WTC11 (cell line): ENCODE results near the gene GMEB1. TPM values are rescaled to one million over a fixed set of nuclear protein-coding genes. Genes with fewer than 3 reads are reported as not detected.

Source experiments
- AR ChIP-seq: fragments of 250-450 bp; sonication (Bioruptor Pico); IDR thresholded peaks from 2 replicates; pipeline ENCODE4 v1.9.0; 2021; ENCODE audit warnings: mild to moderate bottlenecking
- ARID4B ChIP-seq: sonication (generic); formaldehyde crosslinking; IDR thresholded peaks from 2 replicates; pipeline ENCODE4 v1.8.0; 2023; ENCODE audit warnings: missing genetic modification reagents, mild to moderate bottlenecking, borderline replicate concordance
- ATF3 ChIP-seq: sonication (generic); formaldehyde crosslinking; conservative IDR thresholded peaks from 2 replicates; pipeline ENCODE4 v1.8.1; 2022; ENCODE audit warnings: mild to moderate bottlenecking, missing genetic modification reagents
- CDX4 ChIP-seq: fragments of 250-450 bp; sonication (Bioruptor Pico); IDR thresholded peaks from 2 replicates; pipeline ENCODE4 v1.9.0; 2021; ENCODE audit warnings: moderate library complexity, mild to moderate bottlenecking, inconsistent platforms, borderline replicate concordance
- CREM ChIP-seq: sonication (generic); formaldehyde crosslinking; IDR thresholded peaks from 2 replicates; pipeline ENCODE4 v1.8.1; 2022; ENCODE audit warnings: mild to moderate bottlenecking, missing genetic modification reagents, moderate library complexity
- FOXK1 ChIP-seq: sonication (generic); formaldehyde crosslinking; IDR thresholded peaks from 2 replicates; pipeline ENCODE4 v1.8.0; 2022; ENCODE audit warnings: mild to moderate bottlenecking, moderate library complexity, missing genetic modification reagents
- FOXP1 ChIP-seq: sonication (generic); formaldehyde crosslinking; IDR thresholded peaks from 2 replicates; pipeline ENCODE4 v1.8.0; 2022; ENCODE audit warnings: missing genetic modification reagents, mild to moderate bottlenecking, moderate library complexity, borderline replicate concordance
- HMGXB4 ChIP-seq: sonication (generic); formaldehyde crosslinking; IDR thresholded peaks from 2 replicates; pipeline ENCODE4 v1.8.1; 2023; ENCODE audit warnings: mild to moderate bottlenecking, moderate library complexity, missing genetic modification reagents
- NR1H2 ChIP-seq: sonication (generic); formaldehyde crosslinking; IDR thresholded peaks from 2 replicates; pipeline ENCODE4 v1.9.0; 2021; ENCODE audit warnings: mild to moderate bottlenecking, moderate library complexity, missing genetic modification reagents
- PRDM15 ChIP-seq: sonication (generic); formaldehyde crosslinking; IDR thresholded peaks from 2 replicates; pipeline ENCODE4 v1.8.0; 2022; ENCODE audit warnings: missing genetic modification reagents
- ZSCAN18 ChIP-seq: fragments of 250-450 bp; sonication (Bioruptor Pico); IDR thresholded peaks from 2 replicates; pipeline ENCODE4 v2.1.2; 2022; ENCODE audit warnings: mild to moderate bottlenecking, moderate library complexity
- total RNA-seq: library from RNA; stranded (reverse); gene quantifications from 3 replicates; pipeline ENCODE4 v1.2.3, GENCODE V29; 2021

Gene GMEB1
- total RNA-seq, 1 experiment from 2014 or later: 29.4 TPM

GRCh38 chr1:28719332-28719619 lies 50.7 kb downstream of the GMEB1 start (continued):
- no peak for TF ChIP-seq ARID4B (CRISPR knock-in tag)
- no peak for TF ChIP-seq FOXP1 (CRISPR knock-in tag)
- no peak for TF ChIP-seq PRDM15 (CRISPR knock-in tag)
- TF ChIP-seq NR1H2 (CRISPR knock-in tag): no peak
- TF ChIP-seq ZSCAN18 (CRISPR knock-in tag): no peak
- no peak for TF ChIP-seq CREM (CRISPR knock-in tag)
- no peak for TF ChIP-seq HMGXB4 (CRISPR knock-in tag)
- no peak for TF ChIP-seq ATF3 (CRISPR knock-in tag)
- no peak for TF ChIP-seq CDX4 (CRISPR knock-in tag)
- no peak for TF ChIP-seq AR (CRISPR knock-in tag)
- no peak for TF ChIP-seq FOXK1 (CRISPR knock-in tag)
